ENCODE results near the gene UBN1. TPM values are rescaled to one million over a fixed set of nuclear protein-coding genes. Genes with fewer than 3 reads are reported as not detected.

UBN1 gene
- total RNA-seq, 2 experiments from 2014 or later, result 45.7 to 45.8 TPM

GRCh38 chr16:4798456-4798855, 48.8 kb upstream of the UBN1 start:
- no peak overlapping the region for H3K4me3 ChIP-seq (ENCODE audit: low read length)
- H3K27me3 ChIP-seq (ENCODE audit: control insufficient read depth in 1 of 2, insufficient read depth in 2 of 2, low read length in 2 of 2), result no peaks in the 10 kb centered on the region
- H3K4me1 ChIP-seq (ENCODE audit: insufficient read depth, low read length), result peaks cover 24% of the 10 kb centered on the region
- peak overlapping the region; percentile 20 for H3K4me3 Mint-ChIP-seq
- no peaks in the 10 kb centered on the region for H3K9me3 Mint-ChIP-seq
- H3K27ac Mint-ChIP-seq, result no peak overlapping the region
- H3K36me3 ChIP-seq (ENCODE audit: insufficient read depth, low read length), result peaks cover 14% of the 10 kb centered on the region
- ATAC-seq (ENCODE audit: poor library complexity) (no peak), DNase-seq (no peak)
- H3K4me1 Mint-ChIP-seq (ENCODE audit: low read depth), result peaks cover 19% of the 10 kb centered on the region
- ChIA-PET POLR2A (no interaction called here), CTCF (no interaction called here)
- intact Hi-C loops (cut with DNase I, micrococcal nuclease), result no loop called here
- no peak overlapping the region for H3K27ac ChIP-seq (ENCODE audit: low read depth in 1 of 2, low read length in 2 of 2)
- no peaks in the 10 kb centered on the region for H3K9me3 ChIP-seq (ENCODE audit: control insufficient read depth in 1 of 2, insufficient read depth in 1 of 2, low read length in 2 of 2)
- peaks cover 7% of the 10 kb centered on the region for H3K36me3 Mint-ChIP-seq (ENCODE audit: low read depth)
- no peaks in the 10 kb centered on the region for H3K27me3 Mint-ChIP-seq
- no peak for TF ChIP-seq CTCF (IDR thresholded peaks at IDR 0.05)

GRCh38 chr16:4799171-4799855, 48.0 kb upstream of the UBN1 start:
- H3K4me1 Mint-ChIP-seq (ENCODE audit: low read depth), result peaks cover 22% of the 10 kb centered on the region
- intact Hi-C loops (cut with DNase I, micrococcal nuclease), result no loop called here
- Histone ChIP-seq H3K4me1 (ENCODE audit: insufficient read depth, low read length) (peaks cover 24% of the 10 kb centered on the region), H3K27ac (ENCODE audit: low read depth in 1 of 2, low read length in 2 of 2) (no peak overlapping the region), H3K36me3 (ENCODE audit: insufficient read depth, low read length) (peaks cover 16% of the 10 kb centered on the region), H3K9me3 (ENCODE audit: control insufficient read depth in 1 of 2, insufficient read depth in 1 of 2, low read length in 2 of 2) (no peaks in the 10 kb centered on the region), H3K27me3 (ENCODE audit: control insufficient read depth in 1 of 2, insufficient read depth in 2 of 2, low read length in 2 of 2) (no peaks in the 10 kb centered on the region), H3K4me3 (ENCODE audit: low read length) (no peak overlapping the region)
- peaks cover 7% of the 10 kb centered on the region for H3K36me3 Mint-ChIP-seq (ENCODE audit: low read depth)
- TF ChIP-seq CTCF (IDR thresholded peaks at IDR 0.05), result no peak
- peak overlapping the region; percentile 44 for H3K27ac Mint-ChIP-seq
- ATAC-seq (ENCODE audit: poor library complexity) (no peak), DNase-seq (no peak)
- no peaks in the 10 kb centered on the region for H3K9me3 Mint-ChIP-seq
- no peak overlapping the region for H3K4me3 Mint-ChIP-seq
- POLR2A ChIA-PET, result no interaction called here
- H3K27me3 Mint-ChIP-seq, result no peaks in the 10 kb centered on the region
- CTCF ChIA-PET, result no interaction called here

- ATAC-seq (ENCODE audit: poor library complexity), result no peak
- Histone ChIP-seq H3K9me3 (ENCODE audit: control insufficient read depth in 1 of 2, insufficient read depth in 1 of 2, low read length in 2 of 2) (no peaks in the 10 kb centered on the region), H3K27me3 (ENCODE audit: control insufficient read depth in 1 of 2, insufficient read depth in 2 of 2, low read length in 2 of 2) (no peaks in the 10 kb centered on the region), H3K4me3 (ENCODE audit: low read length) (no peak overlapping the region), H3K36me3 (ENCODE audit: insufficient read depth, low read length) (peaks cover 27% of the 10 kb centered on the region), H3K27ac (ENCODE audit: low read depth in 1 of 2, low read length in 2 of 2) (no peak overlapping the region), H3K4me1 (ENCODE audit: insufficient read depth, low read length) (peaks cover 24% of the 10 kb centered on the region)
- ChIA-PET POLR2A (interaction anchor here (1.3 to 3.0 kb wide), 2 partner anchors 32 to 66 kb away, joined by 3 to 38 read pairs; partner anchors contain the start of genes ANKS3 and DNAAF8), CTCF (no interaction called here)
- H3K27me3 Mint-ChIP-seq, result no peaks in the 10 kb centered on the region
- peak in 1 of 14 experiments; percentile 41 for DNase-seq
- no peaks in the 10 kb centered on the region for H3K9me3 Mint-ChIP-seq
- intact Hi-C loops (cut with DNase I, micrococcal nuclease), result loop anchor here in 1 of 2 experiments (10.0 kb wide), 1 partner anchor 186 kb away; the partner anchor contains the start of gene UBALD1
- peaks cover 22% of the 10 kb centered on the region for H3K4me1 Mint-ChIP-seq (ENCODE audit: low read depth)
- peak overlapping the region; percentile 96 for H3K27ac Mint-ChIP-seq
- H3K4me3 Mint-ChIP-seq, result peak overlapping the region; percentile 81
- H3K36me3 Mint-ChIP-seq (ENCODE audit: low read depth), result peaks cover 18% of the 10 kb centered on the region
- no peak for TF ChIP-seq CTCF (IDR thresholded peaks at IDR 0.05)
These were observed 46.8 kb upstream of the UBN1 start for GRCh38 chr16:4800290-4801041.

Data from CD4-positive, alpha-beta T cell (primary cell).